NCI-H1048 (cell line): Measurements from ENCODE around the gene C4A.
"Not testable (repeated sequence)": the region's sequence is repeated elsewhere in the genome, so short reads cannot be mapped to it uniquely, and the experiment has no call there.

Source experiments
- DNase-seq: peaks from one replicate; lab custom pipeline; 2025; lab: John Stamatoyannopoulos, UW

C4A gene

DNA sequence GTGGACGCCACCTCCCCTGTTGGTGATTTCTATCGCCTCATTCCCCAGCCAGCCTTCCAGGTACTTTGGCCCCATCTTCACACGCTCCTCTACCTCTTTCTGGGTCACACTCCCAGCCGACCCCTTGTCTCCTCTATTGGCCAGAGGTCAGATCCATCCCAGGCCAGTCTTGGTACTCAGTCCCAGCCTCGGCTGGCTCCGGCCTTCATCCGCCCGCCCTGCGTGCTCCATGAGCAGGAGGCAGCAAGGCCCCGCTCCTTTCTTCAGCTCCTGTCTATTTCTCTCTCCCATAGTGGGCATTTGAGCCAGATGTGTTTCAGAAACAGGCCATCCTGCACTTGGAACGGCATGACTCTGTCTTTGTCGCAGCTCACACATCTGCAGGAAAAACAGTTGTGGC lies 20.2 kb upstream of the C4A start:
- no peak for DNase-seq

- no peak for DNase-seq
Measured at GRCh38 chr6:31963921-31964320, 17.9 kb upstream of the C4A start.

- no peak for DNase-seq
Measured at GRCh38 chr6:31965700-31966099, 16.2 kb upstream of the C4A start.

GRCh38 chr6:31966506-31966905 lies 15.4 kb upstream of the C4A start:
- no peak for DNase-seq

DNA sequence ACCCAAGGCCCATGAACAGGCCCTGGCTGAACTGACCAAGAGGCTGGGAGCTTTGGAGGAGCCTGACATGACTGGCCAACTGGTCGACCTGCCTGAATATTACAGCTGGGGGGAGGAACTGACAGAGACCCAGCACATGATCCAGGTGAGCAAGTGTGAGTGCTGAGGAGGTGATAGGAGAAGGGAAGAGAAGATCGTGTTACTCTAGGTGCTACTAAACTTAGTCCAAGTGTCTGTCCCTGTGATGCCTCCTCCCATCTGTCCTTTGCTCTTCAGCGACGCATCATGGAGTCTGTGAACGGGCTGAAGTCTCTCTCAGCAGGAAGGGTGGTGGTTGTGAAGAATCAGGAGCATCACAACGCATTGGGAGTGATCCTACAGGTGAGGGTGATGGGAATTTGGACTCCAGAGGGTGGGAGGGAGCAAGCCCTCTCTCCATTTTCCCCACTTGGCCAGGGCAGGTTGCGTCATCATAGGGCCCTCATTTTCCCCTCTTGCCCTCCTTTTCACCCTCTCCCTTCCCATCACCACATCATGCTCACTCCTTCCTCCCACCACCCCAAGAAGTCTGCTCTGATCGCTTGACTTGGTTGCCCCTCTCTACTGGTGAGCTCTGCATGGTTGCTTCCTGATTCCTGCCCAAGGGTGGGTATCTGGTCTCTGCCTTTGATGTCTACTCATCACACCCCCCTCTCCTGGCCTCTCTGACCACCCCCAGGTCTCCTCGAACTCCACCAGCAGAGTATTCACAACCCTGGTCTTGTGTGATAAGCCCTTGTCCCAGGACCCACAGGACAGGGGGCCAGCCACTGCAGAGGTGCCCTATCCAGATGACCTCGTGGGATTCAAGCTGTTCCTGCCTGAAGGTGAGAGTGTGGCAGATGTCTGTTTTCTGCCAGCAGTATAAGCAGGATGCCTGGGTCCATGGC lies 14.6 kb upstream of the C4A start:
- no peak for DNase-seq

DNA sequence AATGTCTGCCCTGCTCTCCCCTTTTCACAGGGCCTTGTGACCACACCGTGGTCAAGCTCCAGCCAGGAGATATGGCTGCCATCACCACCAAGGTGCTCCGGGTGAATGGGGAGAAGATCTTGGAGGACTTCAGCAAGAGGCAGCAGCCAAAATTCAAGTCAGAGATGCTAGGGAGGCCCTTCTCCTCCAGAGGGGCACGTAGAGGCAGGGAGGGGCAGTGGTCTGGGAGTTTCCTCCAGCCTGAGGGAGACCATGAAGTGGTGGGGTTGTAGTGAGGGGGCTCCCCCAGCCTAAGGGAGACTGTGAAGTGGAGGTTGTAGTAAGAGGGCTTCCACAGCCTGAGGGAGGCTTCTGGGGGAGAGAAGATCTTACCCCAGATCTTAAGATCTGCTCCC lies 13.9 kb upstream of the C4A start:
- no peak for DNase-seq

- DNase-seq, result no peak
Measured at GRCh38 chr6:31968326-31968725, 13.5 kb upstream of the C4A start.

DNA sequence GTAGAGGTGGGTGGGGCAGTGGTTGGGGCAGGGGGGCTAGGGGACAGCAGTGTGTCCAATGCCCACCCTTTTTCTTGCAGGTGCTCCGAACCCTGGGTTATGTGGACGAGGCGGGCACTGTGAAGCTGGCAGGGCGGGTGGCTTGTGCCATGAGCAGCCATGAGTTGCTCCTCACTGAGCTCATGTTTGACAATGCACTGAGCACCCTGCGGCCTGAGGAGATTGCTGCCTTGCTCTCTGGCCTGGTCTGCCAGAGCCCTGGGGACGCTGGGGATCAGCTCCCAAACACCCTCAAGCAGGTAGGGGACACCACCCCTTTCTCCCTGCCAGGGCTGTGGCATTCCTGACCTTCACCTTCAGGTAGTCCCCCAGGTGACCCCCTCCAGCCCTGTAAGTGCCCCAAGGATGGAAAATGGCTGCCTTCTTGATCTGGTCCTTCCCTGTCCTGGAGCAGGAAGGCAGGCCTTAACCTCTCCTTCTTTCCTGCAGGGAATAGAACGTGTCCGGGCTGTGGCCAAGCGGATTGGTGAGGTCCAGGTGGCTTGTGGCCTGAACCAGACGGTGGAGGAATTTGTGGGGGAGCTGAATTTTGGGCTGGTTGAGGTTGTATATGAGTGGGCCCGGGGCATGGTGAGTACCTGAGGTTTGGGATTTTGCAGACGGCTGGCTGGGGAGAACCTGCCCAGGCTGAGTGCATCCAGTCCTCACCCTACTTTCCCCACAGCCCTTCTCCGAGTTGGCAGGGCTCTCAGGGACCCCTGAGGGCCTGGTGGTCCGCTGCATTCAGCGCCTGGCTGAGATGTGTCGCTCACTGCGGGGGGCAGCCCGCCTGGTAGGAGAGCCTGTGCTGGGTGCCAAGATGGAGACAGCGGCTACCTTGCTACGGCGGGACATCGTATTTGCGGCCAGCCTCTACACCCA lies 12.8 kb upstream of the C4A start:
- no peak for DNase-seq

GRCh38 chr6:31969712-31970603 lies 11.9 kb upstream of the C4A start:
- no peak for DNase-seq

- DNase-seq, result no peak
Measured at GRCh38 chr6:31970604-31971271, 11.1 kb upstream of the C4A start.

- no peak for DNase-seq
Measured at GRCh38 chr6:31971279-31971992, 10.4 kb upstream of the C4A start.

DNA sequence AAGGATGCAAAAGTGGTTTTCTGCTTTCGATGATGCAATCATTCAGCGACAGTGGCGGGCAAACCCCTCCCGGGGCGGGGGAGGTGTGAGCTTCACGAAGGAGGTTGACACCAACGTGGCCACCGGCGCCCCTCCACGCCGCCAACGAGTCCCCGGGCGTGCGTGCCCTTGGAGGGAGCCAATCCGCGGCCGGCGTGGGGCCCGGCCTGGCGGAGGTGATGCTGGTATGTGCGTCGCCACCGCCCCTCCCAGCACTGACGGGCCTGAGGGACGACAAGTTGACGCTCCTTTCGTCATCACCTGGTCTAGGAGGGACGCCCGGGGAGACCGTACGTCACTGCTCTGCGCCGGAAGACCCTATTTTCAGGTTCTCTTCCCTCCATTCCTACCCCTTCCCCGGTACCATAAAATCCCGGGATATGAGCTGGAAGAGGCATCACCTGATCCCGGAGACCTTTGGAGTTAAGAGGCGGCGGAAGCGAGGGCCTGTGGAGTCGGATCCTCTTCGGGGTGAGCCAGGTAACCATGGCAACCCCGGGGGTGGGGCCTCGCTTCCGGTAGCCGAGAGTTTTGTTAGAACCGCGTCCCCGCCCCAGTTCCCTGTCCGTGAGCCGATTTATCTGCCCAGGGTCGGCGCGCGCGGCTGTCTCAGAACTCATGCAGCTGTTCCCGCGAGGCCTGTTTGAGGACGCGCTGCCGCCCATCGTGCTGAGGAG lies 9.7 kb upstream of the C4A start, which contains the start of gene DXO:
TSS of gene DXO (minus strand) at position 146 of the 716 bp plus-strand sequence. CDS start 463 bp downstream, outside the sequence.
- DNase-seq, result peak; percentile 91

GRCh38 chr6:31972709-31973350 lies 9.0 kb upstream of the C4A start:
- no peak for DNase-seq

DNA sequence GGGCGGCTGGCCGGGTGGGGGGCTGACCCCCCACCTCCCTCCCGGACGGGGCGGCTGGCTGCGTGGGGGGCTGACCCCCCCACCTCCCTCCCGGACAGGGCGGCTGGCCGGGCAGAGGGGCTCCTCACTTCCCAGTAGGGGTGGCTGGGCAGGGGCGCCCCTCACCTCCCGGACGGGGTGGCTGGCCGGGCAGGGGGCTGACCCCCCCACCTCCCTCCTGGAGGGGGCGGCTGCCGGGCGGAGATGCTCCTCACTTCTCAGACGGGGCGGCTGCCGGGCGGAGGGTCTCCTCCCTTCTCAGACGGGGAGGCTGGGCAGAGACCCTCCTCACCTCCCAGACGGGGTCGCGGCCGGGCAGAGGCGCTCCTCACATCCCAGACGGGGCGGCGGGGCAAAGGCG lies 5.8 kb upstream of the C4A start:
- DNase-seq, result not testable (repeated sequence)

DNA sequence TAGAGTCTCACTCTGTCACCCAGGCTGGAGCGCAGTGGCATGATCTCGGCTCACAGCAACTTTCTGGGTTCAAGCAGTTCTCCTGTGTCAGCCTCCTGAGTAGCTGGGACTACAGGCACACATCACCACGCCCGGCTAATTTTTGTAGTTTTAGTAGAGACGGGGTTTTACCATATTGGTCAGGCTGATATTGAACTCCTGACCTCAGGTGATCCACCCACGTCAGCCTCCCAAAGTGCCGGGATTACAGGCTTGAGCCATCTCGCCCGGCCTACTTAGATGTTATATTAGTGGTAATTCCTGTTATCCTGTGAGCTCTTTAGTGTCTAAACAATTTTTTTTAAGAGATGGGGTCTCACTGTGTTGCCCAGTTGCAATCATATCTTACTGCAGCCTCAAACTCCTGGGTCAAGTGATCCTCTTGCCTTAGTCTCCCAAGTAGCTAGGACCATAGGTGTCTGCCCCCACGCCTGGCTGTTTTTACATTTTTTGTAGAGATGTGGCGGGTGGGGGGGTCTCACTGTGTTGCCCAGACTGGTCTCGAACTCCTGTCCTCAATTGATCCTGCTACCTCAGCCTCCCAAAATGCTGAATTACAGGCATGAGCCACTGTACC lies 3.9 kb upstream of the C4A start:
- DNase-seq, result no peak

GRCh38 chr6:31978831-31979230 lies 3.0 kb upstream of the C4A start:
- DNase-seq, result no peak

- DNase-seq, result no peak
Measured at GRCh38 chr6:31979238-31979898, 2.5 kb upstream of the C4A start.

GRCh38 chr6:31980195-31980876 lies 1.5 kb upstream of the C4A start:
- not testable (repeated sequence) for DNase-seq
